Head of caudate nucleus (tissue), 42 donors: ENCODE results near the gene TTC33.
"Not testable (repeated sequence)": the region's sequence is repeated elsewhere in the genome, so short reads cannot be mapped to it uniquely, and the experiment has no call there.

Source experiments
- DNase-seq, 42 donors: peaks; one replicate each; pipeline versions ENCODE4 v3.0.0 to v3.0.0-alpha.2; 2020 to 2021; ENCODE audit warnings: mixed read lengths in 7 of 42
- intact Hi-C: fragments of 100-400 bp; cut with DNase I; formaldehyde crosslinking; loops from one replicate; pipeline ENCODE4 v1.15.0; 2022

Gene TTC33

DNA sequence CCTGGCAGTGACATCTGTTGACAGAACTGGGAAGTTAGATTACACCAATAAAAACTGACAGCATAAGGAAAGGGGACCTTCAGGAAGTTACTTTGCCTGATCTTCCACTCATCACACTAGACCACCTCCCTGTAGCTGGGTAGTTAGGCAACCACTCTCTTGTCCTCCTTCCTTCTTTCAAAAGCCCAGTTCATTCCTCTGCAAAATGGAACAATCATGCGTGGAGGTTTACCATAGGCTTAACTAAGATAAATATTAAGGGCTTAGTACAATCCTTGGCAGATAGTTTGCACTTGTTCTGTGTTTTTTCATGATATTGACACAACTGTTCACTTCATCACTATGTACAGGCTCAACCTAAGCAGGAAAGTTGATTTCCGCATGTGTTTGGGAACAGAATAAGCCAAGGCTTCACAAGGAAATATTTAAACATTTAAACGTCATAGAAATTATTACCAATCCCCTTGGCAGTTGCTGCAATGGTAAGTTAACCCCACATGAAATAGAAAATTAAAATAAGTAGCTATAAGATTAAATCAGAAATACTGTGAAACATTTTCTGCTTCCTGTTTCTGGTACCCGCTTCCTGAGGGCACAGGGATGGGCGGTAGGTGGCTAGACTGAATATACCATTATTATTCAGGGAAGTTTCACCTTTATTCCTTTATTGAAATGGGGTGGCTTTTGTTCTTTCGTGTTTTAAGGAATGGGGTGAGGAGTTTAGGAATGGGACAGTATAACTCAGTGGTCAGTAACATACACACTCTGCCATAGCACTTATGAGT is 86.0 kb downstream of the TTC33 start:
- DNase-seq = no peak

DNA sequence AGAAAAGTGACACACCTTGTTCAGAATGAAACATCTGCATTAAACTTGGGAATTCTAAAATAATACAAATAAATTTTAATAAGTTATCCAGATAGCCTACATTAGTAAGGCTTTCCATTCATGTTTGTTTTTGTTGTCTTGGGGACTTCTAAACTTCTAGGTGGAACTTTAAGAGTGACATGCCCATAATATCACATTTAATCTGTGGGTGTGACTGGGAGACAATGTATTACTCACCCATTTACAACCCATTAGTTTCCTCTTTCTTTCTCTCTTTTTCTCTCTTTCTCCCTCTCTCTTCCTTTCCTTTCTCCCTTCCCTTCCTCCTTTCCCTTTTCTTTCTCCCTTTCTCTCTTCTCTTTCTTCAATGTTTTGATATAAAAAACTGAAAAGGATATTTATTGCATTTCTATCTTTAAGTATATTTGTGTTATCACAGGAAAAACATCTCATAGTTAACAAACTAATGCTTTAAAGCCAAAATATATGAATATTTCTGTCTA is 88.5 kb downstream of the TTC33 start:
- intact Hi-C loops = no loop called here
- DNase-seq = no peak

More for the DNA sequence above, 86.0 kb downstream of the TTC33 start:
- intact Hi-C loops = no loop called here

GRCh38 chr5:40666657-40667056 is 89.1 kb downstream of the TTC33 start:
- DNase-seq = no peak
- intact Hi-C loops = no loop called here

DNA sequence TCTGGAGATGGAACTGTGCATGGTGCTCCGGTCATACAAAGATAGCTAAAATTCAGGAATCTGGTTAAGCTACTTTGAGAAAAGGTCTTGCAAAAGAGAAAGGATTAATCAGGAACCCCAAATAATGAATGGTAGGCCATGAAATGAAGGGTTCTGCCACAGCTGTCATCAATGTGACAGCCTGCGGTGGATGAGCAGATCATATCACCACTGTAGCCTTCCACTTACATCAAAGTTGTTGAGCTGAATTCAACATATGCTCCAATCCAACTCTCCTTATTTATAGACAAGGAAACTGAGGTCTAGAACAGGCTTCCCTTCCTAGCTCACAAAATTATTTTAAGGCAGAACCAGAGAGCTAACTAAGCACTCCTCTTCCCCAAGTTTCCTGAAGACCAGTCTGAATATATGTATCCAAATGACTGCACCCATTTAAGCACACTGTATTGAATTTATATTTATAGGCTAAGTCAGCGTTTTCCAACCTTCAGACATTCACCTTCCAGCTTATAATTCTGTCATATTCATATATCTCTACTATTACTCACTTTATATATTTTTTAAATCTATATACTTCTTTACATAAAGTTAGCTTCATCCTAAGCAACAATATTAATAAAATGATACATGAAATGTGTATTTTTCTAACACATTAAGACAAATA is 90.0 kb downstream of the TTC33 start:
- no peak for DNase-seq
- intact Hi-C loops = no loop called here

DNA sequence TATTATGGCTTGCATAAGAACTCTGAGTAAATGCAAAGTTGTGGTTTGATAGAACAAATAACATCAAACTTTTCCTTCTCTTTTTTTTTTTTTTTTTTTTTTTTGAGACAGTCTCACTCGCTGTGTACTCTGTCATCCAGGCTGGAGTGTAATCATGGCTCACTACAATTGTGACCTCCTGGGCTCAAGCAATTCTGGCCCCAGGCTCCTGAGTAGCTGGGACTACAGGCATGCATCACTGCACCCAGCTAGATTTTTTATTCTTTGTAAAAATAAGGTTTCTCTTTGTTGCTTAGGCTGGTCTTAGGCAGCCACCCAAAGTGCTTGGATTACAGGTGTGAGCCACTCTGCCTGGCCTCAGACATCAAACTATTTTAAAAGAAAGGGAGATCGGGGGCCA is 95.0 kb downstream of the TTC33 start:
- DNase-seq = no peak
- intact Hi-C loops = no loop called here

DNA sequence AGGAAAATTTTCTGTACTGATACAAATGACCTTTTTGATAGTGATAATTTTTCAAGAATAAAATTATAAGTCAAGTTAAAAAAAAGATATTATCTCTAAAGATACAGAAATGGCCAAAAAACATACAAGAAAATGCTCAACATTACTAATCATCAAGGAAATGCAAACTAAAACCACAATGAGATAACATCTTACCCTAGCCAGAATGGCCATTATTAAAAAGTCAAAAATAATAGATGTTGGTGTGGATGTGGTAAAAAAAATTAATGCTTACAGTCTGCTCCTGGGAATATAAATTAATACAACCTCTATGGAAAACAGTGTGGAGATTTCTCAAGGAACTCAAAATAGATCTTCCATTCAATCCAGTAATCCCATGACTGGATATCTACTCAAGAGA is 99.0 kb downstream of the TTC33 start:
- intact Hi-C loops = no loop called here
- no peak for DNase-seq

DNA sequence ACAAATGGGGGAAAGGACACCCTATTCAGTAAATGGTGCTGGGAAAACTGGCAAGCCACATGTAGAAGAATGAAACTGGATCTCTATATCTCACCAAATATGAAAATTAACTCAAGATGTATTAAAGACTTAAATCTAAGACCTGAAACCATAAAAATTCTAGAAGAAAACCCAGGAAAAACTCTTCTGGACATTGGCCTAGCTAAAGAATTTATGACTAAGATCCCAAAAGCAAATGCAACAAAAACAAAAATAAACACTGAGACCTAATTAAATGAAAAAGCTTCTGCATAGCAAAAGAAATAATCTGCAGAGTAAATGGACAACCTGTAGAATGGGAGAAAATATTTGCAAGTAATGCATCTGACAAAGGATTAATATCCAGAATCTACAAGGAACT is 99.7 kb downstream of the TTC33 start:
- intact Hi-C loops = not testable (repeated sequence)

DNA sequence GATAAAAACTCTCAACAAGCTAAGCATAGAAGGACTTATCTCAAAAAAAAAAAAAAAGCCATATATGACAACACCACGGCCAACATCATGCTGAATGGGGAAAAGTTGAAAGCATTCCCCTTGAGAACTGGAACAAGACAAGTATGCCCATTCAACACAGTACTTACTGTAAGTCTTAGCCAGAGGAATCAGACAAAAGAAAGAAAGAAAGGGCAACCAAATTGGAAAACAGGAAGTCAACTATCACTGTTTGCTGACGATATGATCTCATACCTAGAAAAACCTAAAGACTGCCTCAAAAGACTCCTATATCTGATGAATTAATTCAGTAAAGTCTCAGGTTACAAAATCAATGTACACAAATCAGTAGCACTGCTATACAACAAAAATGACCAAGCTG is 100.6 kb downstream of the TTC33 start:
- intact Hi-C loops = no loop called here
- no peak for DNase-seq

More for the DNA sequence above, 99.7 kb downstream of the TTC33 start:
- not testable (repeated sequence) for DNase-seq

GRCh38 chr5:40654377-40654991 is 101.3 kb downstream of the TTC33 start:
- DNase-seq = peak in 1 of 42 donors; percentile 14
- intact Hi-C loops = no loop called here

- intact Hi-C loops = no loop called here
- DNase-seq = no peak
Observed at GRCh38 chr5:40653221-40654022, 102.3 kb downstream of the TTC33 start.

GRCh38 chr5:40652441-40653220 is 103.1 kb downstream of the TTC33 start:
- no peak for DNase-seq

DNA sequence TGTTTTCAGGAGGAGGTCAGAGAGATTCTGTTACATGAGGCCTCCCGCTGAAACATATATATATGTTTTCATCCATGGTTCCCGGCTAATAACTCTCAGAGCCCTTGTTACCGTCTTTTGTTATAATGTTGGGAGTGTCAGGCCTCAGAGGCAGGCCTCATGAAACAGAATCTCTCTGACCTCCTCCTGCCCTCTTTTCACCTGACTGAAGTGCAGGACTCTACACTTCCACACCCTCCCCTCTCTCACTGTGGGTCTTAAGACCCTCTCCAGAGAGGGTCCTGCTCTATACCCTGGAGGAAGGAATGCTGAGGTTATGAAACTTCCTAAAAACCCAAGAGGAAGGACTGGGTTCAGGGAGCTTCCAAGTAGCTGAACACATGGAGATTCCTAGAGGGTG is 104.6 kb downstream of the TTC33 start:
- no peak for DNase-seq
- intact Hi-C loops = no loop called here

More at GRCh38 chr5:40652441-40653220, 103.1 kb downstream of the TTC33 start:
- intact Hi-C loops = no loop called here

- no peak for DNase-seq
- intact Hi-C loops = no loop called here
Observed at GRCh38 chr5:40649463-40650030, 106.2 kb downstream of the TTC33 start.

GRCh38 chr5:40648150-40648549 is 107.6 kb downstream of the TTC33 start:
- intact Hi-C loops = no loop called here
- no peak for DNase-seq

DNA sequence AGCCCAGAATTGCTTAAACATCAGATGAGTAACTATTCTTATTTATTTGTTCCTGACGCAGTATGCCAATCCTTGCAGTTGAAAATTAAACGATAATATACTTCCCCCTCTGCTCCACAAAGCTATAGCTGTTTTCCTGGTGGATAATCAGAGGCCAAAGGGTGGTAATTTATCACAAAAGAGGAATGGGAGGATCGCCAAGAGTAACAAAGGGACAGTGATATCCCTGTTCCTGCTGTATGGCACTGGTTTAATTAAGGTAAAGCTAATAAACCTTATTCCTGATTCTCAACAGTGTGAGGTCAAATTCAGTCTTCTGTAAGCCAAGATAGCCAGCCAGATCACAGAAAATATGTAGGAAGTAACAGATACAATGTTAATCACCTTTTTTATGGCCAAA is 109.5 kb downstream of the TTC33 start:
- intact Hi-C loops = no loop called here
- no peak for DNase-seq

GRCh38 chr5:40639531-40639930 is 116.2 kb downstream of the TTC33 start:
- intact Hi-C loops, DNase-seq: not testable (repeated sequence)

GRCh38 chr5:40634593-40634992 is 121.2 kb downstream of the TTC33 start:
- intact Hi-C loops = no loop called here
- DNase-seq = no peak

GRCh38 chr5:40634154-40634553 is 121.6 kb downstream of the TTC33 start:
- DNase-seq = no peak
- intact Hi-C loops = no loop called here
